ENCODE data around the gene SLC2A8.

SLC2A8 gene

GRCh38 chr9:127380479-127380878 is 16.5 kb upstream of the SLC2A8 start:
- no peak for DNase-seq (ENCODE audit: low read depth, low spot score)

- DNase-seq (ENCODE audit: low read depth, low spot score) = no peak
These were observed 14.4 kb upstream of the SLC2A8 start for GRCh38 chr9:127382541-127382940.

DNA sequence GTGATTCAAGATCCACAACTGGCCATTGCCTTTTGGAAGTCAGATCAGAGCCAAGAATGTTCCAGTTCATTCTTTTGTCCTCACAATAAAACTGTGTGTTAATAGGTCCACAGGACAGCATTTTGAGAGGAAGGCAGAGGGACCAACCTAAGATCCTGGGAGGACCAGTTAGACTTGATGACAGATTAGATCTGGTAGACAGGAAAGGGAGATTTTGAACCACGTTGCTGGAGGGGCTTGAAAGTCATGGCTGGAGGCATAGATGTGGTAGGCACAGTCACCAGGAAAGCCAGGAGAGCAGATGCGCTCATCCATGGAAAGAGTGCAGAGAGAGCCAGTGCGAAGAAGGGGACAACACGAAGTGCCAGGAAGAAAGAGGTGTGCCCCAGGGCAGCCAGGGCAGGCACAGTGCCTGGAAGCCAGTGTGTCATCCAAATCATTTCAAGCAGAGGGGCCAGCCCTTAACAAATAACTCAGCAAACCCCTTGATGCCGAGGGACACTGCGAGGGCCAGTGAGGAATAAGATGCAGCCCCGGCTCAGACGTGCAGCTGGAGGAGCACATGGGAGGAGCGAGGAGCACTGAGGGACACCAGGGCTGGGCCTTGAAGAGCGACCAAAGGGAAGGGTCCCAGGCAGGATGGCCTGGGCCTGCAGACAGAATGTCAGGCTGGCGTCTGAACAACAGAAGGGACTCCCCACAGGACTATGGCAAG is 12.8 kb upstream of the SLC2A8 start:
- DNase-seq (ENCODE audit: low read depth, low spot score) = no peak

GRCh38 chr9:127384901-127385300 is 12.1 kb upstream of the SLC2A8 start:
- no peak for DNase-seq (ENCODE audit: low read depth, low spot score)

- no peak for DNase-seq (ENCODE audit: low read depth, low spot score)
These were observed 10.7 kb upstream of the SLC2A8 start for GRCh38 chr9:127386249-127386648.

- DNase-seq (ENCODE audit: low read depth, low spot score) = no peak
These were observed 10.0 kb upstream of the SLC2A8 start for GRCh38 chr9:127386981-127387380.

- peak; percentile 70 for DNase-seq (ENCODE audit: low read depth, low spot score)
These were observed 8.7 kb upstream of the SLC2A8 start for GRCh38 chr9:127388037-127388855.

DNA sequence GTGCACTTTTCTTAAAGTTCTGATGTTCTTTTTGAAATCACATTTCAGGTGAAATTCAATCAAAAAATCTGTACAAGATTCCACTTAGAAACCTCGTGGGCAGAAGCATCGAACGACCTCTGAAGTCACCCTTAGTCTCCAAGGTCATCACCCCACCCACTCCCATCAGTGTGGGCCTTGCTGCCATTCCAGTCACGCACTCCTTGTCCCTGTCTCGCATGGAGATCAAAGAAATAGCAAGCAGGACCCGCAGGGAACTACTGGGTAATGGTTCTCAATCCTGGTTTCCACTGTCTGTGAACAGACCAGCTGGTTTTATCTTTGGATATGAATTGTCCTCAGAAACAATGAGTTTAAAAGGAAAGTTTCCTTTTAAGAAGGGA is 8.1 kb upstream of the SLC2A8 start:
- no peak for DNase-seq (ENCODE audit: low read depth, low spot score)

DNA sequence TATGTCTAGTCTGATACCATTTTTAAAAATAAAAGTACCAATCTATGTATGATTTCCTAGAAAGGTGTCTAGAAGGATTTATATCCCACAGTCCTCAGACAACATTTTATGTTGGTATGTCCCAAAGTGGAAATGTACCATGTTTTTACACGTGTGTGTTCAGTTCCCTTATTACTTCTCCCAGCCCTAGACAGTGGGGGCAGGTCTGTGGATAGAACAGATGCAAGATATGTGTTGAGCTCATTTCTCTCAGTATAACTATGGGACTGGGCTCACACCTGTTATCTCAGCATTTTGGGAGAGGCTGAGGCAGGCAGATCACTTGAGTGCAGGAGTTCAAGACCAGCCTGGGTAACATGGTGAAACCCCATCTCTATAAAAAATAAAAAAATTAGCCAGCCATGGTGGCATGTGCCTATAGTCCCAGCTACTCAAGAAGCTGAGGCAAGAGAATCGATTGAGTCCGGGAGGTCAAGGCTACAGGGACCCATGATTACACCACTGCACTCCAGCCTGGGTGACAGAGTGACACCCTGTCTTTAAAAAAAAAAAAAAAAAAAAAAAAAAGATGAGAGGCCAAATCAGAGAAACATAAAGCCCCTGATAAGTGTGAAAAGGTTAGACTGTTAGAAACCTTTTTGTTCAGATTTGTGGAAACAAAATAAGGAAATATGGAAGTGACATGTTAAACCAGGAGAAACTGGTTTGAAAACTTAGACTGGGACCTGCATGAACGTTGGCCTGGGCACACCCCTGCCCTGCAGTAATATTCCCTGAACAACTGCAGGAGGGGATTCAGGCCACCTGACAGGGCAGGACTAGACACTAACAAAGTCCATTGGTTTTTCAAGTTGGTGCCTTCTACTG is 7.4 kb upstream of the SLC2A8 start:
- DNase-seq (ENCODE audit: low read depth, low spot score) = no peak

DNA sequence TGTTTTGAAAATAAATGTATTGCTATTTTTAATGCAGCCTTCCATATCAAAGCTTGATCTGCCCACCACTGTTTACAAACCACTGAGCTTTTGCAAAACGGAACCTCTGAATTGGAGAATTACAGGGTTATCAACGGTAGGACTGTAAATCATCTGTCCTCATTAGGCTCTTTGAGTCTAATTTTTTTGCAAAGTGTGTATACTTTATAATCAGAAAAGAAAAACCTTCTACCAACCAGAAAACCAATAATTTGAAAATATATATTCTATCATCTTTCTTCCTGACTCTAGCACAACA is 6.8 kb upstream of the SLC2A8 start:
- no peak for DNase-seq (ENCODE audit: low read depth, low spot score)

DNA sequence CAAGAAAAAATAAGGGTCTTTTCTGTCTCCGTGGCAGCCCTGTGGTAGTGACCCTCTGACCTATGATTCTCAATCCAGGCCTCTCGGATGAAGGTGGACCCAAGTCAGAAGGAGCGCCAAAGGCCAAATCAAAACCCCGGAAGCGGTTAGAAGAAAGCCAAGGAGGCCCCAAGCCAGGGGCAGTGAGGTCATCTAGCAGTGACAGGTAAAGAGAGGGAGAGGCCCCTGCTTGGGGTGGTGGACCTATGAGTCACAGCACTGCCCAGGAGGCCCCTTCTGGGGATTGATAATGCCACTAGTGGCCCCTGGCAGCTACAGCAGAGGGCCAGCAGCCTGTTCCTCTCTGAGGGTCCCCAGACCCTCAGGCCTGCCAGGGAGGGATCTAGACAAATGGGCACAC is 6.4 kb upstream of the SLC2A8 start:
- DNase-seq (ENCODE audit: low read depth, low spot score) = no peak

- DNase-seq (ENCODE audit: low read depth, low spot score) = no peak
These were observed 4.8 kb upstream of the SLC2A8 start for GRCh38 chr9:127392166-127392565.

DNA sequence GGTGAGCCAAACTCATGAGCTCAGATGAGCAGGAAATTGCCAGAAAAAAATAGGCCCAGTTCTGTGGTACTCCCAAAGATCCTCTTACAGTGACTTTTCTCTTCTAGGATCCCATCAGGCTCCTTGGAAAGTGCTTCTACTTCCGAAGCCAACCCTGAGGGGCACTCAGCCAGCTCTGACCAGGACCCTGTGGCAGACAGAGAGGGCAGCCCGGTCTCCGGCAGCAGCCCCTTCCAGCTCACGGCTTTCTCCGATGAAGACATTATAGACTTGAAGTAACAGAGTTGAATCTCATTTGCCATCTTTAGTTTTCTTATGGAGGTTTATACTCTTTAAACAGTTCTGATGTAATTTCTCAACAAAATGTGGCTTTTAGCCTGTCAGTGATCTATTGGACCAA is 4.0 kb upstream of the SLC2A8 start:
- no peak for DNase-seq (ENCODE audit: low read depth, low spot score)

GRCh38 chr9:127393645-127394044 is 3.3 kb upstream of the SLC2A8 start:
- DNase-seq (ENCODE audit: low read depth, low spot score) = no peak

- DNase-seq (ENCODE audit: low read depth, low spot score) = no peak
These were observed 1.3 kb upstream of the SLC2A8 start for GRCh38 chr9:127395497-127396252.

- no peak for DNase-seq (ENCODE audit: low read depth, low spot score)
These were observed 639 bp upstream of the SLC2A8 start for GRCh38 chr9:127396253-127396807.

DNA sequence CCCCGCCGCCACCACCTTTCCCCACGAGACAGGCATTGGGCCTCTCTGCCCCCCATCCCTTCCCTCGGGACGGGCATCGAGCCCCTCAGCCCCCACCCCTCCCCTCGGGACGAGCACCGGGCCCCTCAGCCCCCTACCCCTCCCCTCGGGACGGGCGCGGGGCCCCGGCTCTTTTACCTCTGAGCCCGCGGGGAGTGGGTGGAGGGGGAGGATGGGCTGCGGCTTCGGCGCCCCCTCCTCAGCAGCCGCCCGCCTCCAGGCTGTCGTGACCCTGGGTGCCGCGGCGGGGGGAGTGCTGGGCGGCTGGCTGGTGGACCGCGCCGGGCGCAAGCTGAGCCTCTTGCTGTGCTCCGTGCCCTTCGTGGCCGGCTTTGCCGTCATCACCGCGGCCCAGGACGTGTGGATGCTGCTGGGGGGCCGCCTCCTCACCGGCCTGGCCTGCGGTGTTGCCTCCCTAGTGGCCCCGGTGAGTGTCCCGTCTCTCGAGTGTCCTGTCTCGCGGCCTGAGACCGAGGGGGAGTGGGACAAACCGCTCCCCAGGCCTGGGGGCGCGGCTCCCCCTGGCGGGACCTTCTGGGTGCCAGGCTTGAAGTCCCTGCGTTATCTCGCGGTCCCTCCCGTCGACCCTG is 791 bp downstream of the SLC2A8 start:
- no peak for DNase-seq (ENCODE audit: low read depth, low spot score)

DNA sequence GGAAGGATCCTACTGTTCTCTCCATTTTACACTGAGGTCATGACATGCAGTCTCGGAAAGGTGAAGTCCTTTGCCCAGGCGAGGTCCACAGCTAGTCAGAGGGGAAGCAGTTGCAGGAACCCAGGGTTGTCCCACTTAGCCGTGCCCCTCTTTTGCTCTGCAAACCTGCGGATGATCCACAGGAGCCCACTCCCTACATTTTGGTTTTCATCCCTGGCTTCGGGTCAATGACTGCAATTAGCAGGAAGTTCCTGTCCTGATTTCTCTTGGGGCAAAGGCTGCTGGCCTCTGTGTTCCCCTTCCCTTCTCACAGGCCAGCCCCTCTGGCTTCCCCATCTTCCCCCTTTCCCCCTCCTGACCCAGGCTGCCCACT is 1.3 kb downstream of the SLC2A8 start:
- no peak for DNase-seq (ENCODE audit: low read depth, low spot score)

DNA sequence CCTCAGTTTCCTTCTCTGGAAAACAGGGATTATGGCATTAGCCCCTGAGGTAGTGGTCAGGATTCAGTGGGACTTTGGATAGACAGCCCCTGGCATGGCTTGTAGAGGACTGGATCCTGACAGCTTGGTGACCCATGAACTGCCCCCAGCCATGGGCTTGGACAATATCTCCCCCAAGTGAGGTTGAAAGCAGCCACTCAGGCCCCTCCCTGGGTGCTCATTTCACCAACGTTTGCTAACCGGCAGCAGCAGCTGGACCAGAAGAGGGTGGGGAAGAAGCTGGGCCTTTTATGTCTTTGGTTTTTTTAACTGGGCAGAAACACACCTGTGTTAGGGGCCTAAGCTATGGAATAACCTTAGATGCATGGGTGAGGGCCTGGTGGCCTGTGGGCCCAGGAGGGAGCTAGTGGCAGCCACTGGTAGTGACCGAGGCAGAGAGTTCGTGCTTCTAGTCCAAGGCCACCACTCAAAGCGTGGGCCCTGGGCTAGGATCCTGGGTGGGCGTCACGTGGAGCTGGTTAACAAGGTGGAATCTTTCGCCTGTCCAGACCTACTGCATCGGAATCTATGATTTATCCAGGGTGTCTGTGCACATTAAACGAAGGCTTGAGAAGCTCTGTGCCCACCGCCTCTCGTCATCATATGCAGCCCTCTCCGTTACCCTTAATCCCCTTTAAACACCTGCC is 1.9 kb downstream of the SLC2A8 start:
- DNase-seq (ENCODE audit: low read depth, low spot score) = no peak

DNA sequence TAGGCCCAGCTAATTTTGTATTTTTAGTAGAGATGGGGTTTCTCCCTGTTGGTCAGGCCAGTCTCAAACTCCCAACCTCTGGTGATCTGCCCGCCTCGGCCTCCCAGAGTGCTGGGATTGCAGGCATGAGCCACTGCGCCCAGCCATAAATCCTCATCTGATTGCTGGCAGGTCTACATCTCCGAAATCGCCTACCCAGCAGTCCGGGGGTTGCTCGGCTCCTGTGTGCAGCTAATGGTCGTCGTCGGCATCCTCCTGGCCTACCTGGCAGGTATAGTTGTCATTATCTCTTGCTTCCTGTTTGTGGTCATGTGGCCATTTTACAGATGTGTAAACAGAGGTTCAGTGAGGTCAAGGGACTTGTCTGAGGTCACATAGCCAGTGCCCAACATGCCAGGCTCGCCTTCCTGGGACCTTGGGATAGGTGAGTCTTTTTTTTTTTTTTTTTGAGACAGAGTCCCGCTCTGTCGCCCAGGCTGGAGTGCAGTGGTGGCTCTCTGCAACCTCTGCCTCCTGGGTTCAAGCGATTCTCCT is 2.8 kb downstream of the SLC2A8 start:
- DNase-seq (ENCODE audit: low read depth, low spot score) = no peak

Data from activated CD4-positive, CD25-positive, alpha-beta regulatory T cell treated with anti-CD3 and anti-CD28 coated beads, Interleukin-2, amount 50 U/mL, for 16 hours (primary cell).